Measurements from ENCODE around the gene CASS4. TPM values are rescaled to one million over a fixed set of nuclear protein-coding genes. Genes with fewer than 3 reads are reported as not detected.

Gene CASS4
- polyA plus RNA-seq, 1 experiment, result 36.8 TPM

DNA sequence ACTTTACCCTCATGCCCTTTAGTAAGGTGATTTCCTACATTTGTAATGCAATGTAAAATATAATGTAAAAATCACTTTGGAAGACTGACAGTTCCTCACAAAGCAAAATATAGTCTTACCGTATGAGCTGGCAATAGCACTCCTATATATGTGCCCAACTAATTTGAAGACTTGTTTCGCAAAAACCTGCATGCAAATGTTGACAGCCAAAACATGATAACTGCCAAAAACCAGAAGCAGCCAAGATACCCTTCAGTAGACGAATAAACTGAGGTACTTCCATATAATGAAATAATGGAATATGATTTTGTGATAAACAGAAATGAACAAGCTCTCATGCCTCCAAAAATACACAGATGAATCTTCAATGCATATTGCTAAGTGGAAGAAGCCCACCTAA is 33.7 kb upstream of the CASS4 start:
- H3K9me3 ChIP-seq (ENCODE audit: control insufficient read depth, insufficient read depth, low read length), result no peaks in the 10 kb centered on the region
- ChIA-PET POLR2A (no interaction called here), CTCF (no interaction called here)
- no peak for DNase-seq (ENCODE audit: low read depth, low spot score)
- TF ChIP-seq, protein P1, sequence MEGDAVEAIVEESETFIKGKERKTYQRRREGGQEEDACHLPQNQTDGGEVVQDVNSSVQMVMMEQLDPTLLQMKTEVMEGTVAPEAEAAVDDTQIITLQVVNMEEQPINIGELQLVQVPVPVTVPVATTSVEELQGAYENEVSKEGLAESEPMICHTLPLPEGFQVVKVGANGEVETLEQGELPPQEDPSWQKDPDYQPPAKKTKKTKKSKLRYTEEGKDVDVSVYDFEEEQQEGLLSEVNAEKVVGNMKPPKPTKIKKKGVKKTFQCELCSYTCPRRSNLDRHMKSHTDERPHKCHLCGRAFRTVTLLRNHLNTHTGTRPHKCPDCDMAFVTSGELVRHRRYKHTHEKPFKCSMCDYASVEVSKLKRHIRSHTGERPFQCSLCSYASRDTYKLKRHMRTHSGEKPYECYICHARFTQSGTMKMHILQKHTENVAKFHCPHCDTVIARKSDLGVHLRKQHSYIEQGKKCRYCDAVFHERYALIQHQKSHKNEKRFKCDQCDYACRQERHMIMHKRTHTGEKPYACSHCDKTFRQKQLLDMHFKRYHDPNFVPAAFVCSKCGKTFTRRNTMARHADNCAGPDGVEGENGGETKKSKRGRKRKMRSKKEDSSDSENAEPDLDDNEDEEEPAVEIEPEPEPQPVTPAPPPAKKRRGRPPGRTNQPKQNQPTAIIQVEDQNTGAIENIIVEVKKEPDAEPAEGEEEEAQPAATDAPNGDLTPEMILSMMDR (IDR thresholded peaks at IDR 0.05; ENCODE audit: low read depth, low read length), result no peak
- no peak overlapping the region for H3K4me3 ChIP-seq (ENCODE audit: low read depth, low read length)
- H3K27me3 ChIP-seq (ENCODE audit: control insufficient read depth, insufficient read depth, low read length), result no peaks in the 10 kb centered on the region
- no peak overlapping the region for H3K27ac ChIP-seq (ENCODE audit: low read depth, low read length)

DNA sequence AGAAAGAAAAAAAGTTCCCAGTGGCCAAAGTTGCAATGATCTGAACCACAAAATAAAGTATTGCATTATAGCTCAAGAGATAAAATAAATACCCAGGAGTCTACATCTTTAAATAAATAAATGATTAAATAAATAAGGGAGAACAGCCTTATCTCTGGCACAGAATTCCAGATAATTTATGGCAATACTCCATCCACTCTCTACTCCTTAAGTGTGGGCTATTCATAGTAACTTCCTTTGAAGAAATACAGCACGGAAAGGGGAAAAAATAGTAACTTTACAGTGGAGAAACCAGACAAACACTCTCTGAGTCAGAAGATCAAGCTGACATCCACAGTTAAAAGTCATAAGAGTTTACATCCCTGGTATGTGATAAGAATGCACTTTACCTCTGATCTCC is 31.7 kb upstream of the CASS4 start:
- TF ChIP-seq, protein P1 (IDR thresholded peaks at IDR 0.05; ENCODE audit: low read depth, low read length), result no peak
- ChIA-PET POLR2A (interaction anchor here (2.6 kb wide), 1 partner anchor 12 kb away, joined by 13 read pairs; the partner anchor contains the start of genes AURKA and CSTF1), CTCF (interaction anchor here (0.7 kb wide), 1 partner anchor 21 kb away, joined by 3 read pairs; no protein-coding TSS in a partner anchor)
- no peaks in the 10 kb centered on the region for H3K27me3 ChIP-seq (ENCODE audit: control insufficient read depth, insufficient read depth, low read length)
- H3K27ac ChIP-seq (ENCODE audit: low read depth, low read length), result no peak overlapping the region
- H3K4me3 ChIP-seq (ENCODE audit: low read depth, low read length), result no peak overlapping the region
- DNase-seq (ENCODE audit: low read depth, low spot score), result peak; percentile 27
- H3K9me3 ChIP-seq (ENCODE audit: control insufficient read depth, insufficient read depth, low read length), result no peaks in the 10 kb centered on the region

DNA sequence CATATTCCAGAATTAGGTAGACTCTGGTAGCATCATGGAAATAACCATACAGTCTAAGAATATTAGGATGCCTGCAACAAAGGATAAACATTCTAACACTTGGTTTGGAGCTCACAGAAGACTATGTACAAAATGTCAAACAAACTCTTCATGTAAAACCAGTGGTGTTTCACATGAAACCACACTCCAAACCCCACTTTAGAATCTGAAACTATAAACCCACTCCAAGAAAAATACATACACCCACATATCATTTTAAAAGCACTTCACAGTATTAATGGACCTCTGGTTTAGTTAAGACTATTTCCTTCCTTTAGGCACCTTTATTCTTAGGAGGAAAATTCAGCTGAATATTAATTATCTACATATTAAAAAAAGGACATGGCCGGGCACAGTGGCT is 30.6 kb upstream of the CASS4 start:
- ChIA-PET CTCF (no interaction called here), POLR2A (interaction anchor here (0.7 to 2.6 kb wide), 2 partner anchors 10 to 28 kb away, joined by 3 to 13 read pairs; partner anchors contain the start of genes AURKA and CSTF1)
- TF ChIP-seq, protein P1 (IDR thresholded peaks at IDR 0.05; ENCODE audit: low read depth, low read length), result no peak
- Histone ChIP-seq H3K27me3 (ENCODE audit: control insufficient read depth, insufficient read depth, low read length) (no peaks in the 10 kb centered on the region), H3K9me3 (ENCODE audit: control insufficient read depth, insufficient read depth, low read length) (no peaks in the 10 kb centered on the region), H3K27ac (ENCODE audit: low read depth, low read length) (no peak overlapping the region), H3K4me3 (ENCODE audit: low read depth, low read length) (no peak overlapping the region)
- no peak for DNase-seq (ENCODE audit: low read depth, low spot score)

DNA sequence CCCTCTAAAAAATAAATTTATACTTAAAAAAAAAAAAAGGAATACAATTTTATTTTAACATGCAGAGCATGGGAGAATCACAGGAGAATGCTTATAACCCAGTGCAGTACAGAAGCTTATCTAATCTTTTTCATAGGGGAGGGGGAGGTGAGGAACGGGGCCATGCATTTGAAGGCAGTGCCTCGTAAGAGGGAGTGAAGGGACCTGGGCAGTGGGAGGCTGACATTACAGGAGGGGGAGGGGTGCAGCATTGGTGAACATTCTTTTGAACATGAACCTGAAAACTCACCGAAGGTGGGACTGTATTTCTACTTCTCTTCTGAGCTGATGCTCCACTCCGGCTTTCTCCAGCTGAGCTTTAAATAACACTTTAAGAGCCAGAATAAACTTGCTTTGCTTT is 29.4 kb upstream of the CASS4 start:
- Histone ChIP-seq H3K27me3 (ENCODE audit: control insufficient read depth, insufficient read depth, low read length) (no peaks in the 10 kb centered on the region), H3K9me3 (ENCODE audit: control insufficient read depth, insufficient read depth, low read length) (no peaks in the 10 kb centered on the region), H3K27ac (ENCODE audit: low read depth, low read length) (no peak overlapping the region), H3K4me3 (ENCODE audit: low read depth, low read length) (no peak overlapping the region)
- no peak for DNase-seq (ENCODE audit: low read depth, low spot score)
- TF ChIP-seq, protein P1 (IDR thresholded peaks at IDR 0.05; ENCODE audit: low read depth, low read length), result no peak
- ChIA-PET CTCF (interaction anchor here (0.6 kb wide), 1 partner anchor 10 kb away, joined by 7 read pairs; no protein-coding TSS in a partner anchor), POLR2A (no interaction called here)

DNA sequence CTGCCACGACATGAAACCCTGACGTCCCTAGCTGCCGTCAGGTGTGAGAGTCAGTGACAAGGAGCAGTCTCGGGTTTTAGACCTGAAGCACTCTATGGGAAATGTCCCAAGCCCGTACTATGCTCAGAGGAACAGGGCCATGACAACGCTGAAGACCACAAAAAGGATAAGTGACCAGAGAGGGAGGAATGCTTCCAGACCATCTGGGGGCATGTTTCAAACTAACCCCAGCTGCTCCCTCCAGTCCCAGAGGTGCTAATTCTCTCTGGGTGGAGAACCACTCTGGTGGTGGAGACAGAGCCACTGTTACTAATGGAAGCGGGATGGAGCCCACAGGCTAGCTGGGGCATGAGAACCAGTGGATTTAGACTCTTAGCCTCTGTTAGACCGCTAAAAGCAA is 28.7 kb upstream of the CASS4 start:
- DNase-seq (ENCODE audit: low read depth, low spot score), result no peak
- Histone ChIP-seq H3K27me3 (ENCODE audit: control insufficient read depth, insufficient read depth, low read length) (no peaks in the 10 kb centered on the region), H3K4me3 (ENCODE audit: low read depth, low read length) (no peak overlapping the region), H3K9me3 (ENCODE audit: control insufficient read depth, insufficient read depth, low read length) (no peaks in the 10 kb centered on the region), H3K27ac (ENCODE audit: low read depth, low read length) (no peak overlapping the region)
- TF ChIP-seq, protein P1 (IDR thresholded peaks at IDR 0.05; ENCODE audit: low read depth, low read length), result no peak
- POLR2A ChIA-PET, result no interaction called here
- CTCF ChIA-PET, result interaction anchor here (0.6 to 1.6 kb wide), 2 partner anchors 11 to 15 kb away, joined by 7 read pairs; no protein-coding TSS in a partner anchor
